Measurements from ENCODE around the gene DMPK. TPM values are rescaled to one million over a fixed set of nuclear protein-coding genes. Genes with fewer than 3 reads are reported as not detected.
A peak's percentile ranks its signal among the peaks of the same experiment; 100 is the strongest.

DMPK gene
- total and polyA plus RNA-seq, 2 of the 4 experiments (the other 2 are of a cell fraction), result 7.9 to 50.7 TPM

DNA sequence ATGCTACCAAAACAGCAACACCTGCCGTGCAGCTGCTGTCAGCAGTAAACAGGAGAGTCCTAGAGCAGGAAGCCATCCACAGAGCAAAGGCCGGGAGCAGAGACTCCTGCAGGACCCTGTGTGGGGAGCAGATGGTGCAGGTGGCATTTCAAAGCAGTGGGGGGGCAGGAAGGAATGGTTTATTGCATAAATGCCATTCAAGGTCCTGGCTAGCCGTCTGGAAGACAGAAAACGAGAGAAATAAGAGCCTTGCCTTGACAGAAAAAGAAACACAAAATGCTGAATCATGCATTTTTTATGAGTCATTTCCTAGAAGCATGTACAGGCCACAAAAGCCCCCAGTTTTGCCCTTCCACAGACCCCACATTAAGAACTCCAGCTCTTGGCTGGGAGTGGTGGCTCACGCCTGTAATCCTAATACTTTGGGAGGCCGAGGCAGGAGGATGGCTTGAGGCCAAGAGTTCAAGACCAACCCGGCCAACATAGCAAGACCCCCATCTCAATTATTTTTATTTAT is 27.4 kb upstream of the DMPK start:
- WGBS, 2 experiments (ENCODE audit: extremely low coverage in 2 of 2, insufficient read length in 1 of 2), result 0% methylated on average over 2 of the region's 7 CpGs; no CpG with 5 or more reads in 1 of the 2 experiments
- dilution Hi-C loops (cut with HindIII; ENCODE audit: low sequenced_read_pairs, unreplicated experiment) (no loop called here), intact Hi-C loops (cut with micrococcal nuclease) (no loop called here), in situ Hi-C loops (cut with MboI; ENCODE audit: low sequenced_read_pairs) (no loop called here)
- Histone ChIP-seq H2AK5ac (ENCODE audit: low read depth, low read length) (no peak overlapping the region), H2BK20ac (ENCODE audit: low read depth, low read length) (peak overlapping the region; percentile 23; the same call in 1 of the 2 replicates), H3K27ac (ENCODE audit: insufficient read depth, low read length) (peak overlapping the region; percentile 79; the same call in 1 of the 2 replicates), H3K9me3 (ENCODE audit: control insufficient read depth, insufficient read depth, low read length) (peaks cover 4% of the 10 kb centered on the region), H2BK15ac (ENCODE audit: low read depth, low read length) (no peak overlapping the region; the same call in 2 of the 3 replicates), H4K20me1 (ENCODE audit: insufficient read depth, low read length) (no peaks in the 10 kb centered on the region), H2AK9ac (replicated peaks; ENCODE audit: low read depth, low read length, poor library complexity) (no peak overlapping the region), H3K4me2 (ENCODE audit: low read depth, low read length) (peak overlapping the region; percentile 44), H4K5ac (ENCODE audit: low read depth, low read length) (no peak overlapping the region; the same call in 1 of the 2 replicates), H3K4me3 (ENCODE audit: insufficient read depth, low read depth, low read length) (no peak overlapping the region), H3K14ac (replicated peaks; ENCODE audit: low read depth, low read length) (peak overlapping the region; percentile 34), H4K91ac (ENCODE audit: insufficient read depth, low read depth, low read length) (no peak overlapping the region; the same call in 1 of the 2 replicates), H3K18ac (ENCODE audit: low read depth, low read length) (no peak overlapping the region), H3K27me3 (ENCODE audit: control insufficient read depth, insufficient read depth, low read length) (no peaks in the 10 kb centered on the region), H3K9ac (ENCODE audit: low read depth, low read length) (no peak overlapping the region), H3K79me1 (ENCODE audit: low read depth in 1 of 2, low read length in 2 of 2) (no peaks in the 10 kb centered on the region), H3K56ac (ENCODE audit: extremely low read depth, insufficient read depth, low read length) (no peak overlapping the region), H2AFZ (replicated peaks; ENCODE audit: low read length, poor library complexity) (peak overlapping the region; percentile 29), H4K8ac (ENCODE audit: low read depth in 2 of 2, low read length in 2 of 2) (peak overlapping the region in 1 of 2 experiments; percentile 79; a peak in 1 of 4 replicates), H3K36me3 (ENCODE audit: control insufficient read depth, insufficient read depth, low read length) (peaks cover 3% of the 10 kb centered on the region; the same call in 1 of the 2 replicates), H3K4me1 (ENCODE audit: control insufficient read depth, insufficient read depth, low read length) (peaks cover 10% of the 10 kb centered on the region), H3K23ac (ENCODE audit: low read depth, low read length) (0 out of 2 replicates have a peak overlapping the region, but pooled peaks have one; percentile 66), H2BK120ac (ENCODE audit: low read depth, low read length) (peak overlapping the region; percentile 72), H2BK5ac (ENCODE audit: low read depth, low read length, poor library complexity, severe bottlenecking) (peak overlapping the region; percentile 72), H3K4ac (ENCODE audit: low read depth, low read length) (peak overlapping the region; percentile 73), H3K9me1 (ENCODE audit: insufficient read depth, low read length) (peaks cover 8% of the 10 kb centered on the region)
- BruUV-seq (replicated peaks), result no TSS peak
- ATAC-seq (ENCODE audit: low read depth), result peak; percentile 71
- DNase-seq, result peak; percentile 83
- ChIA-PET CTCF (interaction anchor here (0.7 kb wide), 1 partner anchor 10 kb away, joined by 3 read pairs; no protein-coding TSS in a partner anchor), POLR2A (ENCODE audit: unreplicated experiment) (no interaction called here)
- TF ChIP-seq RCOR1 (IDR thresholded peaks at IDR 0.05; ENCODE audit: insufficient replicate concordance, low read length) (no peak), CEBPB (IDR thresholded peaks at IDR 0.05; ENCODE audit: low read depth, low read length) (peak; percentile 34; the same call in 1 of the 2 replicates), FOS (IDR thresholded peaks at IDR 0.05; ENCODE audit: low read depth, low read length) (peak; percentile 75), MAFK (IDR thresholded peaks at IDR 0.05; ENCODE audit: low read depth, low read length) (peak; percentile 99), MXI1 (IDR thresholded peaks at IDR 0.05; ENCODE audit: borderline replicate concordance, low read depth, low read length) (no peak), NFE2L2 (IDR thresholded peaks at IDR 0.05; ENCODE audit: low read depth, low read length) (peak; percentile 97), SMC3 (IDR thresholded peaks at IDR 0.05; ENCODE audit: low read depth, low read length) (no peak), MAZ (IDR thresholded peaks at IDR 0.05; ENCODE audit: borderline replicate concordance, low read depth, low read length) (no peak)
- TF ChIP-seq, protein P1, sequence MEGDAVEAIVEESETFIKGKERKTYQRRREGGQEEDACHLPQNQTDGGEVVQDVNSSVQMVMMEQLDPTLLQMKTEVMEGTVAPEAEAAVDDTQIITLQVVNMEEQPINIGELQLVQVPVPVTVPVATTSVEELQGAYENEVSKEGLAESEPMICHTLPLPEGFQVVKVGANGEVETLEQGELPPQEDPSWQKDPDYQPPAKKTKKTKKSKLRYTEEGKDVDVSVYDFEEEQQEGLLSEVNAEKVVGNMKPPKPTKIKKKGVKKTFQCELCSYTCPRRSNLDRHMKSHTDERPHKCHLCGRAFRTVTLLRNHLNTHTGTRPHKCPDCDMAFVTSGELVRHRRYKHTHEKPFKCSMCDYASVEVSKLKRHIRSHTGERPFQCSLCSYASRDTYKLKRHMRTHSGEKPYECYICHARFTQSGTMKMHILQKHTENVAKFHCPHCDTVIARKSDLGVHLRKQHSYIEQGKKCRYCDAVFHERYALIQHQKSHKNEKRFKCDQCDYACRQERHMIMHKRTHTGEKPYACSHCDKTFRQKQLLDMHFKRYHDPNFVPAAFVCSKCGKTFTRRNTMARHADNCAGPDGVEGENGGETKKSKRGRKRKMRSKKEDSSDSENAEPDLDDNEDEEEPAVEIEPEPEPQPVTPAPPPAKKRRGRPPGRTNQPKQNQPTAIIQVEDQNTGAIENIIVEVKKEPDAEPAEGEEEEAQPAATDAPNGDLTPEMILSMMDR (conservative IDR thresholded peaks at IDR 0.05; ENCODE audit: low read depth, low read length), result no peak
